NCI-H345 (cell line): ENCODE results near the gene PHTF1.
A peak's percentile ranks its signal among the peaks of the same experiment; 100 is the strongest.
"Not testable (repeated sequence)": the region's sequence is repeated elsewhere in the genome, so short reads cannot be mapped to it uniquely, and the experiment has no call there.

Source experiments
- DNase-seq: peaks from one replicate; lab custom pipeline; 2025; lab: John Stamatoyannopoulos, UW

PHTF1 gene

GRCh38 chr1:113777561-113777960 lies 18.3 kb upstream of the PHTF1 start:
- no peak for DNase-seq

GRCh38 chr1:113770031-113770430 lies 10.7 kb upstream of the PHTF1 start:
- DNase-seq = no peak

- no peak for DNase-seq
These were observed 10.3 kb upstream of the PHTF1 start for GRCh38 chr1:113769601-113769970.

- no peak for DNase-seq
These were observed 9.8 kb upstream of the PHTF1 start for GRCh38 chr1:113768916-113769600.

GRCh38 chr1:113765306-113766230 lies 6.3 kb upstream of the PHTF1 start:
- no peak for DNase-seq

DNA sequence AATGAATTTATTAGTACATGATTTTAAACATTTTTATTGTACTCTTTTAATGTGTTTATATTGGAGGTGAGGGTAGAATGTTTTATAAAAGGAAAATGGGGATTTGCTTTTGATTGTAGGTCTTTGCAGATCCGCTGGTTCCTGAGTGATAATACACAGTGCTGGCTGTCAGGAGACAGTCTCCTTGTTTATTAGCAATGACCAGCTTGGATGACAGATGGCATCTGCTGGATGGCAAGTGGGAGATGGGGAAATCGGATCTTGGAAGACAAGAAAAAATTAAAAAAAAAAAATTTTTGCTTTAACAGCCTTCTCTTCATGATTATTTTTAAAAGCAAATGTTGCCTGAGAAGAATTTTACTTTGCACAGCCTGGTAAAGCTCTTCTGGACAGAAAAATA lies 4.4 kb upstream of the PHTF1 start:
- no peak for DNase-seq

DNA sequence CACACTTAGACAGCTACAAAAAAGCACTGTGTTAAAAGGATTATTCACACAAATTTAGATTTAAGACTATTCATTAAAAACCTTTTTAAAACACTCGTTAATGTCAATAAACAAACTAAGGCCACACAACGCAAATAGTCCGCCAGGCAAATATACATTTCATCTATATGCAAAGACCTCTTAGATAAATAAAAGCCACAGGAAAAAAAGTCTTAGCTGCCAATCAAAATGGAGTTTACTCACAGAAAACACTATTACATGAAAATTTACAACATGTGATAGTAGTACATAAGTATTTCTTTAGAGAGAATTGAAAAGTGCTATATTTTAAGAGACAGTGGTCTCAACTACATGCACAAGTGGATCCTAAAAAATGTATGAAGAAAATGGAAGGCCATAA lies 2.7 kb upstream of the PHTF1 start:
- DNase-seq = no peak

DNA sequence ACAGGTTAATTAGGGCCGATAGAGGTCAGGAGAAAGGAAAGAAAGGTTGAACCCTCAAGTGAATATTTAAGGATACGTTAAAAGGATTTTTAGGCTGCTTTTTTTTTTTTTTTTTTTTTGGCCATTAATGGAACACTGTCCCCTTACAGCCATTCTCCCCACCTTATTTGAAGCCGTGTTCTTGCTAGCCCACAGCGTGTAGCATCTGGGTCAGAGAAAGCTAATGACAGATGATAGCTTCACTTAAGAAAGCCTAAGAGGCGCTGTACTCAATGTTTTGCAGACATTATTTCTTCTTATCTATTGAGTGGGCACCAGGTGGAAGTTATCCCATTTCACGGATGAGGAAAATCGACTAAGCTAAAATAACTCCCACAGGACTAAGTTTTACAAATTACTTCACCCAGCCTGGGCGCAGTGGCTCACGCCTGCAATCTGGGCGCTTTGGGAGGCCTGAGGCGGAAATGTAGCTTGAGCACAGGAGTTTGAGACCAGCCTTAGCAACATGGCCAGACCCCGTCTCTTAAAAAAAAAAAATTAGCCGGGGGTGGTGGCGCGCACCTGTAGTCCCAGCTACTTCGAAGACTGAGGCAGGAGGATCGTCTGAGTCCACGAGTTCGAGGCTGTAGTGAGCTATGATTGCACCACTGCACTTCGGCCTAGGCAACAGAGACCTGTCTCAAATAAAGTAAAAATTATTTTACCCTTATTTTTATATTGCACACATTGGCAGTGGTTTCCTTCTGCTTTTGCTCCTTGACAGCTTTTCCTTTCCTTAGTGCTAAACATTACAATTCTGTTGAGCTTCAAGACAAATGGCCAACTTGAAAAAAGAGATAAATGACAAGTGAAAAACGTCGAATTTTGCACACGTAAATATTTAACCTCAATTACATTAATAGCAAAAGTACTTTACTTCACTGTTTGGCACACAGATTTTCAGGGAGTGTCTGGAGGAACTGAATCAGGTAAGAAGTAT lies 1.1 kb upstream of the PHTF1 start:
- no peak for DNase-seq

DNA sequence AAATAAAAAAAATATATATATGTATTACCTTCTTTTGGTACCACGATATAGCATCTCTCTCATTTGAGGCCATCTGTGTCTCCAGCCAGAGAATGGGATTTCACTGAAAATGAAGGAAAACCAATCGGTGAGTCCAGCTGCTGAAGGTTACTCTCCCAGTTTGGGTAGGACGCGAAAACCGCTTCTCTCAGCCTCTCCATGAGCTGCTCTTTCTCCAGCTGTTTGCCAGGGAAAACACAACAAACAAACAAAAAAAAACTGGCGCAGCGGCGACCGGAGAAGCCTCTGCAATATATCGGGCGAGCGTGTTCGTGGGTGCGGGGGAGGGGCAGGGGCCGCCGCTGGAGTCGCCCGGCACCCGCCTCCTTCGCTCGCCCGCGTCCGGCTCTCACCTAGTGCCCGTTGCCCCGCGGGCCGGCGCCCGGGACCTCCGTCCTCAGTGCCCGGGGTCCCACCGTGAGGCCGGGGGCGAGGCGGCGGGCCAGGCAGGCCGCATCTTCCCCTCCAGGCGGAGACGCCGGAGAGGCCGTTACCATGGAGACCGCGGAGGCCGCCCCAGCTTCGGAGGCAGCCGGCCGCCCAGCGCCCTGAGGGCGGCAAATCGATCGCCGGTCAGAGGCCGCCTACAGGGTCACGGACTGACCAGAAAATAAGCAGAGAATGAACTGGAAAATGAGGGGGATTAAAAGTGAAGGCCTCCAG lies 504 bp downstream of the PHTF1 start:
- DNase-seq = peak; percentile 58

- no peak for DNase-seq
These were observed 2.8 kb downstream of the PHTF1 start for GRCh38 chr1:113756461-113756860.

DNA sequence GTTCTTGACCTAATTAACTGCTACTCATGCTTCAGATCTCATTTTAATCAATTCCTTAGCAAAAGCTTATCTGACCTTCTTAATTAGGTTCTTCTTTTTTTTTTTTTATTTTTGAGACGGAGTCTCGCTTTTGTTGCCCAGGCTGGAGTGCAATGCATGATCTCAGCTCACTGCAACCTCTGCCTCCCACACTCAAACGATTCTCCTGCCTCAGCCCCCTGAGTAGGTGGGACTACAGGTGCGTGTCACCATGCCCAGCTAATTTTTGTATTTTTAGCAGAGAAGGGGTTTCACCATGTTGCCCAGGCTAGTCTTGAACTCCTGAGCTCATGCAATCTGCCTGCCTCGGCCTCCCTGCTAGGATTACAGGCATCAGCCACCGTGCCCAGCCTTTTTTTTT lies 6.0 kb downstream of the PHTF1 start:
- DNase-seq = not testable (repeated sequence)

DNA sequence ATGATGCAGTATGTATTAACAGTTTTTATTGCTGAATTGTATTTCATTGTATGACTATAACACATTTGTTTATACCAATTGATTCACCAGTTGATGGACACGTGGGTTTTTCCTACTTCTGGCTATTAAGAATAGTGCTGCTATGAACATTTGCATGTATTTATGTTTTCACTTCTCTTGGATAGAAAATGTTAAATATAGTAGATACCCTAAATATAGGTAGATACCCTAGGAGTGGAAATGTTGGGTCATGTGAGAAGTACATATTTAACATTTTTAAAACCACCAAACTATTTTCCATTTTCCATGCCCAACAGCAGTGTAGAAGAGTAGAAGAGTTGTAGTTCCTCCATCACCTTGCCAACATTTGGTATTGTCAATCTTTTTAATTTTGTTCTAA lies 7.8 kb downstream of the PHTF1 start:
- no peak for DNase-seq

DNA sequence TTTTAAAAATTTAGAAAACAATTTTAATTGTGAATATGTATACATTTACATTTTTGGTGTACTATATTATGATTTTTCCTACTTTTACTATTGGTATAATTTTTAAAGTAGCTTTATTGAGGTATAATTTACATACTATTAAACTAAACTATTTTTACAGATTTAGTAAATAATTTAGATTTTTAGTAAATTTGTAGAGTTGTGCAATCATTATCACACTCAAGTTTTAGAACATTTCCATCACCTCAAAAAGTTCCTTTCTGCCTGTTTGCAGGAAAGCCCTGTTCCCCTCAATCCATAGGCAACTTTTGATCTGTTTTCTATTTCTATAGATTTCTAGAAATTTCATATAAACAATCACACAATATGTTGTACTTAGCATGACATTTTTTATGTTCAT lies 8.2 kb downstream of the PHTF1 start:
- no peak for DNase-seq

GRCh38 chr1:113749402-113749801 lies 9.9 kb downstream of the PHTF1 start:
- DNase-seq = no peak

DNA sequence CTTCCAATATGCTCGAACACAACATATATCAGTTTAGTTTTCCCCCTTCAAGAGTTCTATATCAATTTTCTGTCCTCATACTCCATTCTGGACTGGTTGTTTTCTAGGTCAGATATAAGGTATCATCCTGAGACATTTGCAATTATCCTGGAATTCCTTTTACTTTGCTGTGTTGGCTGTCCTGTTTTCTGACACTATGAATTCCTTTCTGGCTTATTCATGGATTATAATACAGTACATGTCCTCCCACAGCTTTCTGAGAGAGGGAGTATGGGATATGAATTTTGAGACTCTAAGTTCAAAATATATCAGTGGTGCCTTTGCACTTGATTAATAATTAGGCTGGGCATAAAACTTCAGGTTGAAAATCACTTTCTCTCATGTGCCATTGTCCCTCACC lies 11.9 kb downstream of the PHTF1 start:
- DNase-seq = no peak

DNA sequence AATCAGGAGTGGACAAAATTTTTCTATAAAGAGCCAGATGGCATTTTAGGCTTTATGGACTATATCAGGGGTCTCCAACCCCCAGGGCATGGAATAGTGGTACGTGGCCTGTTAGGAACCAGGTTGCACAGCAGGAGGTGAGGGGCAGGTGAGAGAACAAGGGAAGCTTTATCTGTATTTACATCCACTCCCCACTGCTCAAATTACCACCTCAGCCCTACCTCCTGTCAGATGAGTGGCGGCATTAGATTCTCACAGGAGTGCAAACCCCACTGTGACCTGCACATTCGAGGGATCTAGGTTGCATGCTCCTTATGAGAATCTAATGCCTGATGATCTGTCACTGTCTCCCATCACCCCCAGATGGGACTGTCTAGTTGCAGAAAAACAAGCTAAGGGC lies 13.9 kb downstream of the PHTF1 start:
- DNase-seq = peak; percentile 27

- no peak for DNase-seq
These were observed 15.2 kb downstream of the PHTF1 start for GRCh38 chr1:113744114-113744513.

DNA sequence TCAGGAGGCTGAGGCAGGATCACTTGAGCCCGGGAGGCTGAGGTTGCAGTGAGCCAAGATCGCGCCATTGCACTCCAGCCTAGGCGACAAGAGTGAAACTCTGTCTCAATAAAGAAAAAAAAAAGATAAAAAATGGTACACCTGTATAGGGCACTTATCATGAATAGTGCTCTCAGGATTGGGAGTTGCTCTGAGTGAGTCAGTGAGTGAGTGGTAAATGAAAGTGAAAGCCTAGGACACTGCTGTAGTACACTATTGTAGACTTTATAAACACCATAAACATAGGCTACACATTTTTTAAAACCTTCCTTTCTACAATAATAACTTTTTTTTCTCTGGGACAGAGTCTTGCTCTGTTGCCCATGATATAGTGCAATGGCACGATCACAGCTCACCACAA lies 16.8 kb downstream of the PHTF1 start:
- no peak for DNase-seq

DNA sequence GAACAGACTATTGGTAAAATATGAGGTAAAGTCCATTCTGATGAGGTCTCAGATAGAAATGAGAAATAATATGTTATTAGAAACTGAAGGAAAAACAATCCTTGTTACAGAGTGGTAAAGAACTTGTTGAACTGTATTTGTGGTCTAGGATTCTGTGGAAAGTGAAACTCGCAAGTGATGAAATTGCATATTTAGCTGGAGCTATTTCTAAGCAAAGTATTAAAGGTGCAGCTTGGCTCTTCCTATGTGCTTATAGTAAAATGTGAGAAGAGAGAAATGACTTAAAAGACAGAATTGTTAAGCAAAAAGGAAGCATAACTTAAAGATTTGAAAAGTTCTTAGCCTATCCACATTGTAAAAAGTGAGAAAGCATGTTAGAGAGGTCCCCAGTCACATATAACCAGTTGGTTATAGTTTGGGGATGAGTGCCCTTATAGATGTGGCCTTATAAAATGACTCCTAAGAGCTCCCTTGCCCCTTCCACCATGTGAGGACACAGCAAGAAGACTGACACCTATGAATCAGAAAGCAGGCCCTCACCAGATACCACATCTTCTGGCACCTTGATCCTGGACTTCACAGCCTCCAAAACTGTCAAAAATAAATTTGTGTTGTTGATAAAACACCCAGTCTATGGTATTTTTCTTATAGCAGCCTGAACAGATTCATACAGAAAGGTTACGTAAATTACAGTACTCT lies 24.8 kb downstream of the PHTF1 start:
- no peak for DNase-seq

GRCh38 chr1:113732802-113733201 lies 26.5 kb downstream of the PHTF1 start:
- DNase-seq = no peak

GRCh38 chr1:113721010-113721409 lies 38.3 kb downstream of the PHTF1 start:
- no peak for DNase-seq
